H1 (cell line): ENCODE data around the gene TTC34. TPM values are rescaled to one million over a fixed set of nuclear protein-coding genes. Genes with fewer than 3 reads are reported as not detected.

Experiments
- EZH2 ChIP-seq: fragments of 200-600 bp; sonication (generic); IDR thresholded peaks from 2 replicates; pipeline ENCODE4 v1.7.1; 2012; ENCODE audit warnings: low read depth, mild to moderate bottlenecking, moderate library complexity, low read length, inconsistent platforms; ENCODE audit not compliant: severe bottlenecking
- GABPA ChIP-seq: IDR thresholded peaks from 2 replicates; pipeline ENCODE4 v1.6.1; 2011; ENCODE audit warnings: mild to moderate bottlenecking, low read length, moderate library complexity, borderline replicate concordance; ENCODE audit not compliant: insufficient read depth
- HDAC2 ChIP-seq, 2 experiments: fragments of 300-600 bp in 1 of 2; sonication (generic) in 1 of 2; IDR thresholded peaks; 2 replicates each; pipeline ENCODE4 v1.6.1; 2011 to 2012; ENCODE audit warnings: low read depth in 2 of 2, low read length in 2 of 2, mild to moderate bottlenecking in 2 of 2, moderate library complexity in 2 of 2, borderline replicate concordance in 1 of 2, inconsistent platforms in 1 of 2
- POLR2AphosphoS5 ChIP-seq: IDR thresholded peaks from 2 replicates; pipeline ENCODE4 v1.6.1; 2011; ENCODE audit warnings: low read depth, low read length
- SAP30 ChIP-seq: fragments of 300-600 bp; sonication (generic); IDR thresholded peaks from 2 replicates; pipeline ENCODE4 v1.7.1; 2012; ENCODE audit warnings: low read length, moderate library complexity, mild to moderate bottlenecking, inconsistent platforms; ENCODE audit not compliant: insufficient read depth, insufficient replicate concordance
- TAF1 ChIP-seq: IDR thresholded peaks from 2 replicates; pipeline ENCODE4 v1.6.1; 2011; ENCODE audit warnings: mild to moderate bottlenecking, low read depth, low read length
- polyA plus RNA-seq, 7 experiments: library from polyadenylated mRNA; depleted of rRNA in 3 of 7; stranded (reverse) in 5 of 7; unstranded in 2 of 7; fragments of >200 nt in 5 of 7; fragments of 200-250 nt in 2 of 7; gene quantifications; 1 replicate in 5 of 7; 2 replicates in 1 of 7; 4 replicates in 1 of 7; pipeline versions ENCODE4 v1.2.1 to v1.2.3, GENCODE V29; 2011 to 2013; ENCODE audit warnings: missing spikeins in 2 of 7, mixed read lengths in 2 of 7
- total RNA-seq: library from RNA; stranded (reverse); fragmentation: NEBNext Ultra II Directional; extraction: Animal tissue kit (Norgen Biotek cat#: 25700); gene quantifications from 2 replicates; pipeline ENCODE4 v1.2.1, GENCODE V29; 2021

Gene TTC34
- total and polyA plus RNA-seq, 2 of the 8 experiments (the other 6 are each of a cell fraction or from before 2014, with no cell fraction given), result 0.23 to 0.50 TPM

- TF ChIP-seq TAF1 (no peak), HDAC2 (IDR thresholded peaks at IDR 0.05; ENCODE audit: borderline replicate concordance in 1 of 2, low read depth in 2 of 2, low read length in 2 of 2) (no peak), EZH2 (no peak), SAP30 (no peak), POLR2AphosphoS5 (no peak), GABPA (no peak)
Measured at GRCh38 chr1:2810899-2811532, 9.5 kb upstream of the TTC34 start (continued).
